Duodenal mucosa (tissue), 2 donors: Measurements from ENCODE around the gene SRD5A1.

ENCODE experiments used
- H3K27ac ChIP-seq: one replicate; pipeline ENCODE4 v1.7.0; 2013; ENCODE audit warnings: low read depth, low read length
- H3K27me3 ChIP-seq, 2 donors: one replicate each; pipeline ENCODE4 v1.7.0; 2013; ENCODE audit warnings: low read length in 2 of 2, control low read depth in 1 of 2; ENCODE audit not compliant: insufficient read depth in 2 of 2, control insufficient read depth in 1 of 2
- H3K36me3 ChIP-seq, 2 donors: one replicate each; pipeline ENCODE4 v1.7.0; 2013; ENCODE audit warnings: low read length in 2 of 2, control low read depth in 1 of 2; ENCODE audit not compliant: insufficient read depth in 2 of 2, control insufficient read depth in 1 of 2
- H3K4me1 ChIP-seq, 2 donors: one replicate each; pipeline ENCODE4 v1.7.0; 2013; ENCODE audit warnings: low read length in 2 of 2, control low read depth in 1 of 2; ENCODE audit not compliant: insufficient read depth in 2 of 2, control insufficient read depth in 1 of 2
- H3K4me3 ChIP-seq, 2 donors: one replicate each; pipeline ENCODE4 v1.7.0; 2013; ENCODE audit warnings: low read length in 2 of 2, low read depth in 1 of 2
- H3K9ac ChIP-seq, 2 donors: one replicate each; pipeline ENCODE4 v1.7.0; 2013; ENCODE audit warnings: low read length in 2 of 2, low read depth in 1 of 2
- H3K9me3 ChIP-seq, 2 donors: one replicate each; pipeline ENCODE4 v1.7.0; 2013; ENCODE audit warnings: low read length in 2 of 2, control low read depth in 1 of 2; ENCODE audit not compliant: control insufficient read depth in 1 of 2

Gene SRD5A1

DNA sequence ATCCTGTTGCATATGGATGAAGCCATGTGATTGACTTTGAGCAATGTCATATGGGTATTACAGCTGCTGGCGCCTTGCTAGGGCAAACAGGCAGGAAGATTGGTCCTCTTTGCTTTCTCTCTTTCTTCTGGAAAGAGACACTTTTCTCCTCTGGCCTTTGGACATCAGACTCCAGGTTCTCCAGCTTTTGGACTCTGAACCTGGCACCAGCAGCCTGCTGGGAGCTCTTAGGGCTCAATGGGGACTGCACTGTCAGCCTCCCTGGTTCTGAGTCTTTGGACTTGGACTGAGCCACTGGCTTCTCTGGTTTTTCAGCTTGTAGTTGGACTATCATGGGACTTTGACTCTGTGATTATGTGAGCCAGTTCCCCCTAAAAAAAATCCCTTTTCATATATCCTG lies 45.1 kb downstream of the SRD5A1 start:
- Histone ChIP-seq H3K9ac (no peak overlapping the region), H3K27me3 (no peaks in the 10 kb centered on the region), H3K4me3 (no peak overlapping the region), H3K9me3 (no peaks in the 10 kb centered on the region), H3K4me1 (no peaks in the 10 kb centered on the region), H3K27ac (no peak overlapping the region), H3K36me3 (no peaks in the 10 kb centered on the region)

DNA sequence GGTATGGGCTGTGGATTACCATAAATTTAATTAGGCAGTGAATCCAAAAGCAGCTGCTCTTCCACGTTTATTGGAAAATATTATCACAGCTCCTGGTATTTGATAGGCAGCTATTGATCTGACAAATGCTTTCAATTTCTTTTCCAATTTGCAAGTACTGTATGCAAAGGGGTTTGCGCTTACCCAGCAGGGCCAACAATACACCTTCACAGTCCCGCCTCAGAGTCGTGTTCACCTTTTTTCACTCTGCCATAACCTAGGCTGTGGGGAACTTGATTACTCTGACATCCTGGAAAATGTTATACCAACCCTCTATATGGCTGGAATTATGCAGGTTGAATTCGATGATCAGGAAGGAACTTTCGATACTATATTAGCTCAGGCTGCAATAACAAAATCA lies 47.7 kb downstream of the SRD5A1 start:
- no peaks in the 10 kb centered on the region for H3K4me1 ChIP-seq
- H3K27ac ChIP-seq = no peak overlapping the region
- H3K27me3 ChIP-seq = no peaks in the 10 kb centered on the region
- H3K4me3 ChIP-seq = no peak overlapping the region
- H3K9me3 ChIP-seq = no peaks in the 10 kb centered on the region
- H3K36me3 ChIP-seq = no peaks in the 10 kb centered on the region
- H3K9ac ChIP-seq = no peak overlapping the region

DNA sequence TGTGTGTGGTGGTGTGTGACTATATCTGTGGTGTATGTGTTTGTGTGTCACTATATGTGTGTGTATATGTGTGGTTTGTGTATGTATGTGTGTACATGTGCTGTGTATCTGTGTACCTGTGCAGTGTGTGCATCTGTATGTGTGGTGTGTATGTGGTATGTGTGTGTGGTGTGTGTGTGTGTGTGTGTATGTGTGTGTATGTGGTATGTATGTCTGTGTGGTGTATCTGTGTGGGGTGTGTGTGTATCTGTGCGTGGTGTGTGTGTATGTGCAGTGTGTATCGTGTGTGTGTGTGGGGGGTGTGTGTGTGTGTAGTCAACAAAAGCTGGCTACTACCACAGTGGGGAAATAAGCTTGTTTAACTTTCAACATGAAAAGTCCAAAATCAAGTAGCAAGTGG lies 48.4 kb downstream of the SRD5A1 start:
- no peaks in the 10 kb centered on the region for H3K4me1 ChIP-seq
- no peaks in the 10 kb centered on the region for H3K36me3 ChIP-seq
- H3K9me3 ChIP-seq = no peaks in the 10 kb centered on the region
- H3K27me3 ChIP-seq = no peaks in the 10 kb centered on the region
- no peak overlapping the region for H3K4me3 ChIP-seq
- no peak overlapping the region for H3K9ac ChIP-seq
- H3K27ac ChIP-seq = no peak overlapping the region

DNA sequence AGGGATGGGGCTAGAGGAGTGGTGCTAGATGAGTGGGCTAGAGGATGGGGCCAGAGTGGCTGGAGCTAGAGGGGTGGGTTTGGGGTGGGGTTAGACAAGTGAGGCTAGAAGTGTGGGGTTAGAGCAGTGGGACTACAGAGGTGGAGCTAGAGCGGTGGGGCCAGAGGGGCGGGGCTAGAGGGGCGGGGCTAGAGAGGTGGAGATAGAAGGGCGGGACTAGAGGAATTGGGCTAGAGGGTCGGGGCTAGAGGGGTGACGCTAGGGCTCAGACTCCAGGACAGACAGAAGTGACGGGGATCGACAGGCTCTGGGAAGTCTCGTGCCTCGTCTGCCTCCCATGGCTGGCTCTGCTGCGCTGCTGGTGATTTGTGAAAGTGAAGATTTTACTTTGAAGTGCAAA lies 49.0 kb downstream of the SRD5A1 start:
- no peak overlapping the region for H3K9ac ChIP-seq
- no peaks in the 10 kb centered on the region for H3K4me1 ChIP-seq
- no peaks in the 10 kb centered on the region for H3K9me3 ChIP-seq
- no peaks in the 10 kb centered on the region for H3K36me3 ChIP-seq
- H3K27ac ChIP-seq = no peak overlapping the region
- no peak overlapping the region for H3K4me3 ChIP-seq
- no peaks in the 10 kb centered on the region for H3K27me3 ChIP-seq

DNA sequence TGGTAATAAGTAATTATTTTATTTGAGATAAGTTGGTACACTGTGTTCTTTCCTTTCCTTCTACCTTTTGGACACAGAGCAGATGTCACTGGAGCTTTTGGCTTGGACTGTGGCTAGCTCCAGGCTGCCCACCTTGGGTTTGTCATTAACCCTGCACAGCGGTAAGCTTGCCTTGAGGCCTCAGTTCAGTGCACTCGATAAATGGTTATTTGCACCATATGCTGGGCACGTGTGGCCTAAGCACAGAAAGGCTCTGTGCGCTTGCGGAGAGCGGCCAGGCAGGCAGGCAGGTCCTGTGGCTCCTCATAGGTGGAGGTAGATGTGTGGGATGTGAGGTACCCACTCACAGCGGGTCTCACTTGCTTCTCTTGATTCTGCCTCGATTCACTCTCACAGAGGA lies 50.0 kb downstream of the SRD5A1 start:
- Histone ChIP-seq H3K36me3 (no peaks in the 10 kb centered on the region), H3K4me3 (no peak overlapping the region), H3K9ac (no peak overlapping the region), H3K27me3 (no peaks in the 10 kb centered on the region), H3K9me3 (no peaks in the 10 kb centered on the region), H3K4me1 (no peaks in the 10 kb centered on the region), H3K27ac (no peak overlapping the region)

DNA sequence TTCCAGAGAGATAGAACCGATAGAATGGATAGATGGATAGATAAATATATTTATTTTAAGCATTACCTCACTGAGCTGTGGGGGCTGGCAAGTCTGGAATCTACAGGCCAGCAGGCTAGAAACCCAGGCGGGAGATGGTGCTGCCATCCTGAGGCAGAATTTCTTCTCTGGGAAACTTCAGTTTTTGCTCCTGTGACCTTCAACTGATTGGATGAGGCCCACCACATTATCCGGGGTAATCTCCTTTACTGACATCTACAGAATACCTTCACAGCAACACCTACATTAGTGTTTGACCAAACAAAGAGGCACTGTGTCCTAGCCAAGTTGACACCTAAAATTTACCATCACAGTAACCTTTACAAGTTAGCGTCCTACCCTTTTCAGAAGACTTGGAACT lies 50.8 kb downstream of the SRD5A1 start:
- no peaks in the 10 kb centered on the region for H3K27me3 ChIP-seq
- H3K9ac ChIP-seq = no peak overlapping the region
- H3K27ac ChIP-seq = no peak overlapping the region
- H3K36me3 ChIP-seq = no peaks in the 10 kb centered on the region
- no peaks in the 10 kb centered on the region for H3K9me3 ChIP-seq
- H3K4me1 ChIP-seq = no peaks in the 10 kb centered on the region
- no peak overlapping the region for H3K4me3 ChIP-seq

DNA sequence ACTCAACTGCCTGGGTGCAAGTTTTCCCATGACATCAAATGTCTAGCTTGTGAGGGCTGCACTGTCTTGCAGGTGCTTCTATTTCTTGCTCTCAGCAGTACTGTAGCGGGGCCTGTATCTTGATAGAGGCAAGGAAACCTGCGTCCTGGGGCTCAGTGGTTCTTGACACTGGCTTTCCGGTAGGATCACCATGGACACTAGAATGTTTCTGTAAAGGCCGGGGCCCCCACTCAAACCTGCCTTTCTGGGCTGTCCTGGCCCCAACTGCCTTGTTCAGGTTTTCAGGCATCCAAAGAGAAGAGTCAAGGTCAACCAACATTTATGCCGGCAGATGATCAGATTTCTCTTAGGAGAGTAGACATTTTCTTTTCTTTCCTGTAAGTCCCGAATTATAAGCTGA lies 53.3 kb downstream of the SRD5A1 start:
- H3K27ac ChIP-seq = no peak overlapping the region
- H3K27me3 ChIP-seq = no peaks in the 10 kb centered on the region
- H3K36me3 ChIP-seq = no peaks in the 10 kb centered on the region
- no peaks in the 10 kb centered on the region for H3K9me3 ChIP-seq
- H3K9ac ChIP-seq = no peak overlapping the region
- H3K4me3 ChIP-seq = no peak overlapping the region
- no peaks in the 10 kb centered on the region for H3K4me1 ChIP-seq

DNA sequence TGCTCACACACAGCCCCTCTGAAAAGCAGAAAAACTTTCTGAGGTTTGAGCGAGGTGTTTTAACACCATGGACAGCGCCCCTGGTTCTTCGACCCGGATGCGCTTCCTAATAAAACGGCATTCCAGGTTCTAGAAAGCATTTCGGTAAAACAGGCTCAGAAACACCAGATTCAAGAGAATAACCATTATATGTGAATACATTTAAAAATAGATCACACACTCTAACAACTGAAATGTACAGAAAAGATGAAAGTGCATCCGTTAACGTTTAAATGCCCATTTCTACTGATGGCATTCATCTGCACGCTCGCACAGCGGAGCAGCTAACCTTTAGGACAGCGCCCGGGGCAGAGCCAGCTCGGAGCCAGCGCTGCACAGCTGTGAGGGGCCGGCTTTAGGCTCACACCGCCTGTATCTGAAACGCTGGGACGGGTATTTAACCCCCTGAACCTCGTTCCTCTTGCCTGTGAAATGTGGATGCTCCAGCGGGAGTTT lies 53.7 kb downstream of the SRD5A1 start:
- Histone ChIP-seq H3K36me3 (no peaks in the 10 kb centered on the region), H3K27ac (no peak overlapping the region), H3K27me3 (no peaks in the 10 kb centered on the region), H3K4me3 (peak overlapping the region; percentile 43 to 54), H3K4me1 (no peaks in the 10 kb centered on the region), H3K9ac (no peak overlapping the region), H3K9me3 (no peaks in the 10 kb centered on the region)

DNA sequence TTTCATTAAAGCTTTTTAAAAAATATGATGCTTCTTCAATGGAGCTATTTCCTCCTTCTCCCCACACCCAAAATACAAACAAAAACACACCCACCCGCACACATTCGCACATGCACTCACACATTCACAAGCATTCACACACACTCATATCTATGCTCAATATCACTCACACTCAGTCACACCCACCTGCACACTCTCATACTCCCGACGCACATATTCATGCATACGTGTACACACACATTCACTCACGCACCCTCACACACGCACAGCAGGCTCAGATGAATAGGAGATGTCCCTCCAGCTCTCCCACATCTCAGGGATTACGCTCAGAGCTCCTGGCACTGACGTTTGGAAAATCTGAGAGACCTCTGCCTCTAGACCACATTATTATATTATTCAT lies 54.3 kb downstream of the SRD5A1 start:
- H3K4me3 ChIP-seq = no peak overlapping the region
- H3K9me3 ChIP-seq = no peaks in the 10 kb centered on the region
- H3K36me3 ChIP-seq = no peaks in the 10 kb centered on the region
- no peaks in the 10 kb centered on the region for H3K27me3 ChIP-seq
- no peaks in the 10 kb centered on the region for H3K4me1 ChIP-seq
- no peak overlapping the region for H3K27ac ChIP-seq
- no peak overlapping the region for H3K9ac ChIP-seq

DNA sequence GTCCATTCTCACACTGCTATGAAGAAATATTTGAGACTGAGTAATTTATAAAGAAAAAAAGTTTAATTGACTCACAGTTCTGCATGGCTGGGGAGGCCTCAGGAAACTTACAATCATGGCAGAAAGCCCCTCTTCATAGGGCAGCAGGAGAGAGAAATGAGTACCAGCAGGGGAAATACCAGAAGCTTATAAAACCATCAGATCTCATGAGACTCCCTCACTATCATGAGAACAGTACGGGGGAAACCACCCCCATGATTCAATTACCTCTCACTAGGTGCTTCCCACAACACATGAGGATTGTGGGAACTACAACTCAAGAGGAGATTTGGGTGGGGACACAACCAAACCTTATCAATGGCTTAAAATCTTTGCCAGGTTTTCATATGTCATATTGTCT lies 59.7 kb downstream of the SRD5A1 start:
- no peaks in the 10 kb centered on the region for H3K36me3 ChIP-seq
- H3K4me1 ChIP-seq = no peaks in the 10 kb centered on the region
- H3K27me3 ChIP-seq = no peaks in the 10 kb centered on the region
- no peaks in the 10 kb centered on the region for H3K9me3 ChIP-seq
- H3K27ac ChIP-seq = no peak overlapping the region
- H3K9ac ChIP-seq = no peak overlapping the region
- no peak overlapping the region for H3K4me3 ChIP-seq

DNA sequence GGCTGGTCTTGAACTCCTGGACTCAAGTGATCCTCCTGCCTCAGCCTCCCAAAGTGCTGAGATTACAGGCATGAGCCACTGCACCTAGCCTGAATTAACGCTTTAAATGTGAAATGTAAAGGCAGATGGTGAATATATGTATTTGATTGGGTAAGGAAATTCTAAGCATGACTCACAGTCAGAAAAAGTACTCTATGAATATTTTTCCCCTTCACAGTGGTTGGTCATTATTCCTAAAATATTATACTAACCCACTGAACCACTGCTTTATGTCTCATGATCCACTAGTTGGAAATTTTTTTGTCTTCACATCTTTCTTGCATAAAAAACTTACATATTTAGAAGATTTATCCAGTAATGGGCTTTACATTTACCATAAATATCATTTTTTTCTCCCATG lies 65.5 kb downstream of the SRD5A1 start:
- no peaks in the 10 kb centered on the region for H3K27me3 ChIP-seq
- no peaks in the 10 kb centered on the region for H3K9me3 ChIP-seq
- no peak overlapping the region for H3K9ac ChIP-seq
- no peak overlapping the region for H3K4me3 ChIP-seq
- no peaks in the 10 kb centered on the region for H3K36me3 ChIP-seq
- H3K27ac ChIP-seq = no peak overlapping the region
- H3K4me1 ChIP-seq = no peaks in the 10 kb centered on the region
